Measurements from ENCODE around the gene CRABP2.

The CRABP2 gene

GRCh38 chr1:156707417-156708217, 2.2 kb upstream of the CRABP2 start:
- DNase-seq (ENCODE audit: low spot score): no peak
- TF ChIP-seq CTCF (IDR thresholded peaks at IDR 0.05; ENCODE audit: extremely low read depth, missing control alignments): no peak

- no peak for TF ChIP-seq CTCF (IDR thresholded peaks at IDR 0.05; ENCODE audit: extremely low read depth, missing control alignments)
- no peak for DNase-seq (ENCODE audit: low spot score)
Observed at GRCh38 chr1:156706657-156707416, 1.5 kb upstream of the CRABP2 start.

GRCh38 chr1:156705918-156706656, 704 bp upstream of the CRABP2 start:
- peak; percentile 82 for DNase-seq (ENCODE audit: low spot score)
- TF ChIP-seq CTCF (IDR thresholded peaks at IDR 0.05; ENCODE audit: extremely low read depth, missing control alignments): peak; percentile 67

- DNase-seq (ENCODE audit: low spot score): no peak
- no peak for TF ChIP-seq CTCF (IDR thresholded peaks at IDR 0.05; ENCODE audit: extremely low read depth, missing control alignments)
Observed at GRCh38 chr1:156704930-156705320, 458 bp downstream of the CRABP2 start.

- DNase-seq (ENCODE audit: low spot score): no peak
- TF ChIP-seq CTCF (IDR thresholded peaks at IDR 0.05; ENCODE audit: extremely low read depth, missing control alignments): no peak
Observed at GRCh38 chr1:156704166-156704711, 1.1 kb downstream of the CRABP2 start.

GRCh38 chr1:156703741-156704140, 1.6 kb downstream of the CRABP2 start:
- TF ChIP-seq CTCF (IDR thresholded peaks at IDR 0.05; ENCODE audit: extremely low read depth, missing control alignments): no peak
- DNase-seq (ENCODE audit: low spot score): no peak

All from GM20000 (cell line).